Measurements from ENCODE around the gene MAGI1. TPM values are rescaled to one million over a fixed set of nuclear protein-coding genes. Genes with fewer than 3 reads are reported as not detected.

MAGI1 gene
- polyA plus RNA-seq, 1 of the 3 experiments (the other 2 are of a cell fraction) = 10.3 TPM

DNA sequence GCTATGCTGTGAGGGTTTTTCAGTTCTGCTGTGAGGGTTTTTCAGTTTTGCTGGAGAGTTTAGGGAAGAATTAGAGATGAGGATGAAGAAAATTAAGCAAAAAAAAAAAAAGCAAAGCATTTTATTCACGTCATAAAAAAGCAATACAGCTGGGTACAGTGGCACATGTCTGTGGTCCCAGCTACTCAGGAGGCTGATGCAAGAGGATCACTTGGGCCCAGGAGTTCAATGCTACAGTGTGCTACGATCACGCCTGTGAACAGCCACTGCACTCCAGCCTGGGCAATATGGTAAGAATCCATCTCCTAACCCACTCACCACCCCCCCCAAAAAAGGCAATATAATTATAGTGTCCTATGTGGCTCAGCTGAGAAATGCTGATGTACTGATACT, 162.7 kb downstream of the MAGI1 start:
- no peak for DNase-seq
- CTCF ChIA-PET = interaction anchor here (1.1 to 1.2 kb wide), 2 partner anchors 30 to 263 kb away, joined by 3 to 4 read pairs; no protein-coding TSS in a partner anchor
- Histone ChIP-seq H3K9me2 (no peaks in the 10 kb centered on the region), H3K79me2 (ENCODE audit: insufficient read depth) (peaks cover 52% of the 10 kb centered on the region; the same call in 1 of the 2 replicates), H3K9ac (no peak overlapping the region), H2AFZ (ENCODE audit: low read depth) (no peak overlapping the region), H3K4me1 (ENCODE audit: control insufficient read depth in 1 of 2, insufficient read depth in 2 of 2, low read depth in 1 of 2, low read length in 1 of 2) (peaks cover 0 to 6% of the 10 kb centered on the region in 2 experiments; a peak in 1 of 4 replicates), H3K4me3 (ENCODE audit: low read depth in 2 of 2, low read length in 1 of 2) (no peak overlapping the region), H3F3A (replicated peaks; ENCODE audit: insufficient read depth) (no peaks in the 10 kb centered on the region), H3K36me3 (replicated peaks in 1 of 2; ENCODE audit: control insufficient read depth in 1 of 2, insufficient read depth in 2 of 2, low read length in 1 of 2) (no peaks in the 10 kb centered on the region), H3K9me3 (no peaks in the 10 kb centered on the region), H3K27me3 (ENCODE audit: insufficient read depth) (no peaks in the 10 kb centered on the region), H3K27ac (ENCODE audit: low read depth in 2 of 2, low read length in 1 of 2) (no peak overlapping the region), H3K4me2 (no peak overlapping the region), H4K20me1 (ENCODE audit: insufficient read depth) (peaks cover 8% of the 10 kb centered on the region; the same call in 1 of the 2 replicates)
- POLR2A ChIA-PET = no interaction called here
- TF ChIP-seq FOXJ3 (CRISPR knock-in tag; IDR thresholded peaks at IDR 0.05) (no peak), JUND (IDR thresholded peaks at IDR 0.05) (no peak), ELF1 (IDR thresholded peaks at IDR 0.05) (no peak), CTCF (IDR thresholded peaks at IDR 0.05) (no peak), TAF1 (IDR thresholded peaks at IDR 0.05; ENCODE audit: borderline replicate concordance, low read depth, low read length) (no peak), EZH2phosphoT487 (IDR thresholded peaks at IDR 0.05; ENCODE audit: borderline replicate concordance, low read depth) (no peak), SIN3A (IDR thresholded peaks at IDR 0.05; ENCODE audit: borderline replicate concordance, low read depth, low read length) (no peak), SMC3 (IDR thresholded peaks at IDR 0.05; ENCODE audit: low read depth, low read length) (no peak), USF2 (IDR thresholded peaks at IDR 0.05; ENCODE audit: borderline replicate concordance, low read depth, low read length) (no peak), POLR2AphosphoS5 (IDR thresholded peaks at IDR 0.05; ENCODE audit: low read depth, low read length) (no peak), MEF2A (IDR thresholded peaks at IDR 0.05; ENCODE audit: borderline replicate concordance, low read depth) (no peak), RFX5 (IDR thresholded peaks at IDR 0.05; ENCODE audit: low read length) (no peak), YY1 (IDR thresholded peaks at IDR 0.05; ENCODE audit: low read depth) (no peak), RAD21 (IDR thresholded peaks at IDR 0.05; ENCODE audit: low read length) (no peak), TCF12 (IDR thresholded peaks at IDR 0.05) (no peak), RCOR1 (IDR thresholded peaks at IDR 0.05; ENCODE audit: low read length) (no peak), NFIC (IDR thresholded peaks at IDR 0.05; ENCODE audit: borderline replicate concordance) (no peak)
- TF ChIP-seq, protein P1, sequence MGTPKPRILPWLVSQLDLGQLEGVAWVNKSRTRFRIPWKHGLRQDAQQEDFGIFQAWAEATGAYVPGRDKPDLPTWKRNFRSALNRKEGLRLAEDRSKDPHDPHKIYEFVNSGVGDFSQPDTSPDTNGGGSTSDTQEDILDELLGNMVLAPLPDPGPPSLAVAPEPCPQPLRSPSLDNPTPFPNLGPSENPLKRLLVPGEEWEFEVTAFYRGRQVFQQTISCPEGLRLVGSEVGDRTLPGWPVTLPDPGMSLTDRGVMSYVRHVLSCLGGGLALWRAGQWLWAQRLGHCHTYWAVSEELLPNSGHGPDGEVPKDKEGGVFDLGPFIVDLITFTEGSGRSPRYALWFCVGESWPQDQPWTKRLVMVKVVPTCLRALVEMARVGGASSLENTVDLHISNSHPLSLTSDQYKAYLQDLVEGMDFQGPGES (IDR thresholded peaks at IDR 0.05; ENCODE audit: low read depth, low read length) = no peak
- 98% methylated on average over 3 of the region's 3 CpGs for WGBS (ENCODE audit: low lambda C conversion rate)

All from SK-N-SH (cell line).